Nephron (organoid): ENCODE data around the gene TEX19.
"Not testable (repeated sequence)": the region's sequence is repeated elsewhere in the genome, so short reads cannot be mapped to it uniquely, and the experiment has no call there.

Experiments used
- H3K27ac Mint-ChIP-seq, 3 experiments: 2 replicates each; pipeline ENCODE4 v1.8.0; 2020; ENCODE audit warnings: mixed read lengths in 3 of 3, mild to moderate bottlenecking in 2 of 3, moderate library complexity in 1 of 3
- H3K27me3 Mint-ChIP-seq: 2 replicates; pipeline ENCODE4 v1.8.0; 2021; ENCODE audit warnings: low read depth, mild to moderate bottlenecking, moderate library complexity, mixed read lengths
- H3K36me3 Mint-ChIP-seq: 2 replicates; pipeline ENCODE4 v1.8.0; 2020; ENCODE audit warnings: low read depth, mixed read lengths
- H3K4me1 Mint-ChIP-seq: 2 replicates; pipeline ENCODE4 v1.8.0; 2020; ENCODE audit warnings: mixed read lengths
- H3K4me3 Mint-ChIP-seq, 3 experiments: 2 replicates each; pipeline ENCODE4 v1.8.0; 2020; ENCODE audit warnings: mild to moderate bottlenecking in 3 of 3, mixed read lengths in 3 of 3, moderate library complexity in 2 of 3
- H3K9me3 Mint-ChIP-seq: 2 replicates; pipeline ENCODE4 v1.8.0; 2020; ENCODE audit warnings: mixed read lengths
- CTCF ChIP-seq, 3 experiments: fragments of 200-600 bp; sonication (generic); IDR thresholded peaks; one replicate each; pipeline ENCODE4 v1.5.0; 2021; ENCODE audit warnings: antibody characterized with exemption in 3 of 3; ENCODE audit not compliant: unreplicated experiment in 3 of 3

Gene TEX19

GRCh38 chr17:82380860-82381702 is 22.0 kb downstream of the TEX19 start:
- Mint-ChIP-seq H3K27me3 (peaks cover 14% of the 10 kb centered on the region), H3K9me3 (no peaks in the 10 kb centered on the region)
- TF ChIP-seq CTCF (IDR thresholded peaks at IDR 0.05; ENCODE audit: unreplicated experiment in 3 of 3), result no peak

GRCh38 chr17:82381703-82382009 is 22.6 kb downstream of the TEX19 start:
- Mint-ChIP-seq H3K27me3 (peaks cover 14% of the 10 kb centered on the region), H3K4me1 (peaks cover 29% of the 10 kb centered on the region), H3K27ac (peak overlapping the region in 1 of 3 experiments; percentile 73)
- not testable (repeated sequence) for H3K36me3 Mint-ChIP-seq, H3K9me3 Mint-ChIP-seq, H3K4me3 Mint-ChIP-seq

More at GRCh38 chr17:82380860-82381702, 22.0 kb downstream of the TEX19 start:
- H3K27ac Mint-ChIP-seq, result peak overlapping the region in 2 of 3 experiments; percentile 72 to 73
- H3K36me3 Mint-ChIP-seq, result no peaks in the 10 kb centered on the region
- peak overlapping the region in 1 of 3 experiments; percentile 17 for H3K4me3 Mint-ChIP-seq
- peaks cover 27% of the 10 kb centered on the region for H3K4me1 Mint-ChIP-seq

GRCh38 chr17:82382220-82382932 is 23.3 kb downstream of the TEX19 start:
- Mint-ChIP-seq H3K4me1 (peaks cover 32% of the 10 kb centered on the region), H3K27me3 (peaks cover 14% of the 10 kb centered on the region)
- H3K27ac Mint-ChIP-seq, H3K36me3 Mint-ChIP-seq, H3K4me3 Mint-ChIP-seq, H3K9me3 Mint-ChIP-seq: not testable (repeated sequence)

GRCh38 chr17:82382933-82383255 is 23.8 kb downstream of the TEX19 start:
- Mint-ChIP-seq H3K4me3 (no peak overlapping the region), H3K9me3 (no peaks in the 10 kb centered on the region), H3K4me1 (peaks cover 37% of the 10 kb centered on the region), H3K27me3 (peaks cover 14% of the 10 kb centered on the region), H3K36me3 (no peaks in the 10 kb centered on the region), H3K27ac (peak overlapping the region in 1 of 3 experiments; percentile 82)
- no peak for TF ChIP-seq CTCF (IDR thresholded peaks at IDR 0.05; ENCODE audit: unreplicated experiment in 3 of 3)

GRCh38 chr17:82383411-82383810 is 24.4 kb downstream of the TEX19 start:
- Mint-ChIP-seq H3K36me3 (no peaks in the 10 kb centered on the region), H3K9me3 (no peaks in the 10 kb centered on the region), H3K27ac (peak overlapping the region in 2 of 3 experiments; percentile 80 to 82), H3K4me1 (peaks cover 38% of the 10 kb centered on the region), H3K27me3 (peaks cover 14% of the 10 kb centered on the region), H3K4me3 (peak overlapping the region in 1 of 3 experiments; percentile 61)
- no peak for TF ChIP-seq CTCF (IDR thresholded peaks at IDR 0.05; ENCODE audit: unreplicated experiment in 3 of 3)

DNA sequence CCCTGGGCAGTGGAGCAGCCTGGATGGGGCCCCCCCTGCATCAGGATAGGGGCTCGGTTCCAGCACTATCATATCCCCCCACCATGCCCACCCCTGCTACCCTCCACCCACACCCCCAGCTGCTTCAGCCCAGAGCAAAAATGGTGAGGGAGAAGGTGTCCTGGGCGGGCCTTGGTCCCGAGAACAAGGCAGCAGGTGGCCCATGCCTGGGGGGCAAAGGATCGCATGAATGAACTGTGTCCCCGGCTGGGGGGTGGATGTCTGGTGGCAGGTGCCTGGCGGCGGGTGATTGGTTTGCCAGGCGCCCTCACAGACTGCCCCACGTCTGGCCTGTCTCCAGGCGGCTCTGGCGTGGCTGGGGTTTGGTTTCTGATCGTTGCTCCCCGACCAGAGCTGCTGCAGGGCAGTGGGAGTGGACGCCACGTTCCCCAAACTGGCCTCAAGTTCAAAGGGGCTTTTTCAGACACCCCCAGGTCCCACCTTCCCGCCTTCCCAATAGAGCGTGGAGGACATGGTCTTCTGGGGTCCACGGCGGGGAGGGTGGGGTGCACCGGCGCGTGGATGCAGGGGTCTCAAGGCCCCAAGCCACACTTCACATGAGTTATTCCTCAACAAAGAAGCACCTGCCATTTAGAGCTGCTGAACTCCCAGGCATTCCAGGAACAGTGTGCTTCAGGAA is 25.1 kb downstream of the TEX19 start:
- peak overlapping the region in 2 of 3 experiments; percentile 80 to 82 for H3K27ac Mint-ChIP-seq
- H3K27me3 Mint-ChIP-seq, result peaks cover 9% of the 10 kb centered on the region
- H3K36me3 Mint-ChIP-seq, result peaks cover 2% of the 10 kb centered on the region
- H3K4me3 Mint-ChIP-seq, result no peak overlapping the region
- TF ChIP-seq CTCF (IDR thresholded peaks at IDR 0.05; ENCODE audit: unreplicated experiment in 3 of 3), result no peak
- peaks cover 36% of the 10 kb centered on the region for H3K4me1 Mint-ChIP-seq
- H3K9me3 Mint-ChIP-seq, result no peaks in the 10 kb centered on the region
